Stimulated activated naive CD8-positive, alpha-beta T cell treated with anti-CD3 and anti-CD28 coated beads, Interleukin-15, amount 100 ng/mL, for 72 hours (primary cell): Measurements from ENCODE around the gene JSRP1.
"Not testable (repeated sequence)": the region's sequence is repeated elsewhere in the genome, so short reads cannot be mapped to it uniquely, and the experiment has no call there.

Experiments
- ATAC-seq: fragments of 150-1000 bp; cut with Tn5 transposase; 2 replicates; pipeline ENCODE4 v1.10.0; 2021; ENCODE audit warnings: mild to moderate bottlenecking, moderate library complexity
- DNase-seq, 2 donors: peaks; one replicate each; pipeline ENCODE4 v3.0.0; 2021 to 2022
- H3K27ac Mint-ChIP-seq, 2 donors: one replicate each; pipeline ENCODE4 v1.8.0; 2022; ENCODE audit warnings: mild to moderate bottlenecking in 2 of 2, mixed read lengths in 2 of 2, moderate library complexity in 2 of 2
- H3K27me3 Mint-ChIP-seq: one replicate; pipeline ENCODE4 v1.8.0; 2022; ENCODE audit warnings: mixed read lengths
- H3K4me1 Mint-ChIP-seq: one replicate; pipeline ENCODE4 v1.8.0; 2022; ENCODE audit warnings: mild to moderate bottlenecking, mixed read lengths
- H3K4me3 Mint-ChIP-seq, 2 donors: one replicate each; pipeline ENCODE4 v1.8.0; 2022; ENCODE audit warnings: mild to moderate bottlenecking in 2 of 2, mixed read lengths in 2 of 2, moderate library complexity in 1 of 2
- H3K9me3 Mint-ChIP-seq, 2 donors: one replicate each; pipeline ENCODE4 v1.8.0; 2022; ENCODE audit warnings: mixed read lengths in 2 of 2

The JSRP1 gene

GRCh38 chr19:2287585-2288337 lies 31.5 kb upstream of the JSRP1 start:
- DNase-seq (no peak), ATAC-seq (no peak)
- Mint-ChIP-seq H3K4me3 (no peak overlapping the region), H3K27ac (peak overlapping the region in 1 of 2 donors; percentile 1), H3K9me3 (no peaks in the 10 kb centered on the region), H3K27me3 (peaks cover 34% of the 10 kb centered on the region), H3K4me1 (peaks cover 38% of the 10 kb centered on the region)

DNA sequence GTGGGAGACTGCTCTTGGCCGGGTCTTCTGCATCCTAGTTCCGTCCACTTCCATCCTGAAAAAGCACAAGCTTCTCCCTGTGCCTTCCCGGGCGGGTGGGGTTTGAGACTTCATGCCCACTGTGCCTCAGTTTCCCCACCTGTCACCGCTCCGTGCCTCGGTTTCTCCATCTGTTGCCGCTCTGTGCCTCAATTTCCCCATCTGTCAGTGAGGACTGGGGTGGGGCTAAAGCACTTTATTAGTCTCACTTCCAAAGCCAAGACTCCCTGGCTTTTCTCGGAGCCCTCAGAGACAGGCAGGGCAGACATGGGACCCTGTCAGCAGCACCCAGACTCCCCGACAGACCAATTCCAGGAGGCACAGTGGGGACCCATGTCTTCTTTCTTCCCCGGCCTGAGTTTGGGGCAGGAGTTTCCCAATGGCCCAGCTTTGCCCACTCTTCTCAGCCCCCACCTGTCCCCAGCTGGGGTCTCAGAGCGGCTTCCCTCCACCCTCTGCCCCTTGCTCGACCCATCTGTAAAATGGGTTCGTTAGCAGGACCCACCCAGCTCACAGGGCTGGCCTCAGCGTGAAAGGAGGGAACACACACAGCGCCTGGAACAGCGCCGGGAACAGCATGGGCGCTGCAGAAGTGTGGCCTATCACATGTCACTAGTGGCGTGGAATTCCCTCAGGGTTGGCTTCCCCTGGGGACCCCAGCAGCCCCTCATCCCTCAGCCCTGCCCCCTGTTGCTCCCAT lies 30.4 kb upstream of the JSRP1 start:
- H3K4me1 Mint-ChIP-seq: peaks cover 46% of the 10 kb centered on the region
- H3K27ac Mint-ChIP-seq: no peak overlapping the region
- H3K27me3 Mint-ChIP-seq: peaks cover 45% of the 10 kb centered on the region
- no peak for DNase-seq
- H3K4me3 Mint-ChIP-seq: no peak overlapping the region
- no peaks in the 10 kb centered on the region for H3K9me3 Mint-ChIP-seq
- no peak for ATAC-seq

GRCh38 chr19:2283835-2284507 lies 27.8 kb upstream of the JSRP1 start:
- ATAC-seq (no peak), DNase-seq (no peak)
- H3K27me3 Mint-ChIP-seq: peaks cover 25% of the 10 kb centered on the region
- no peak overlapping the region for H3K4me3 Mint-ChIP-seq
- H3K27ac Mint-ChIP-seq: peak overlapping the region in 1 of 2 donors; percentile 27
- no peaks in the 10 kb centered on the region for H3K9me3 Mint-ChIP-seq
- H3K4me1 Mint-ChIP-seq: peaks cover 30% of the 10 kb centered on the region

DNA sequence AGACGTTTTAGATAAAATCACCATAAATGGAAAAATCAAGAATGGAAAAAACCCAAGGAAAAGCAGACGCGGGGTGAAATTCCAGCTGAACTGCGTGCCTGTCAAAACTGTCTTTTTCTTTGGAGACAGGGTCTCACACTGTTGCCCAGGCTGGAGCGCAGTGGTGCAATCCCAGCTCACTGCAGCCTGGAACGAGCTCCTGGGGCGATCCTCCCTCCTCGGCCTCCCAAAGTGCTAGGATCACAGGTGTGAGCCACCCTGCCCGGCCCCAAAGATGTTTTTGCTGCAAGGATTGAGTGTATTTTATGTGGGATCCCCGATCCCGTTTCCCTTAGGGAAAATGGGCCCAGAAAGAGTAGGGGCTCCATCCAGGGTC lies 26.6 kb upstream of the JSRP1 start:
- H3K4me1 Mint-ChIP-seq: peaks cover 22% of the 10 kb centered on the region
- H3K27me3 Mint-ChIP-seq: peaks cover 14% of the 10 kb centered on the region
- ATAC-seq (no peak), DNase-seq (no peak)
- peak overlapping the region in 1 of 2 donors; percentile 86 for H3K27ac Mint-ChIP-seq
- H3K9me3 Mint-ChIP-seq: no peaks in the 10 kb centered on the region
- peak overlapping the region; percentile 68 to 85 for H3K4me3 Mint-ChIP-seq

DNA sequence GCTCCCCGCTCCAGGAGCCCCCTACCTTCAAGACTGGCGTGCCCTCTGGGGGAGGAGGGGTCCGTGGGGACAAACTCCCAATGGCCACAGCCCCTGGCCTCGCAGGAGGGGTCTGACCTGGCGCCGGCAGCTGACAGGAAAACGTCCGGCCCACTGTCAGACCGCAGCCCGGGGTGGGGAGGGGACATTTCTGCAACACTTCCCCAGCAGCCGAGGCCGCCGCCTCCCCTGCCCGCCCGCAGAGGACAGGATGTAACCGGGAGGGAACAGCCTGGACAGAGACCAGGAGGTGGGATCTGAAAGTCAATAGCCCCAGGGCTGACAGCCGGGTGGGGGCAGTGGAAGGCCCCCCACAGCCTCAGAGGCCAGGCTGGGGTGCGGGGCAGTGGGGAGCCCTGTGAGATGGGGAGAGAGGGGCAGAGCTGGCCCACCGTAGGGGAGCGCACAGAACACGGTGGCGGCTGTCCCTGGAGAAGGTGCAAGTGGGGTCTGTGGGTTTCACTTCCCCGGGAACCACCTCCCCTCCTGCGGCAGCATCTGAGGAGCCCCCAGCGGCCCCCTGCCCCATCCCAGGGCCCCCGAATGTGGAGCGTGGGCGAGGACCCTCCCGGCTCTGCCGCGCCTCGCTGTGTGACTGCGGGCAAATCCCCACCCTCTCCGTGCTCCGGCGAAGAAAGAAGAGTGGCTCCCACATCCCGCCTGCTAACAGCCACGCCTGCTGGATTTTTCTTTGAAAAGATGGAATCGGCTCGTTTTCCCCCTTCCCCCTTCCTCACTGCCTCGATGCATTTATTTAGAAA lies 26.0 kb upstream of the JSRP1 start, which contains the start of gene PEAK3:
Gene PEAK3, minus strand, starts transcription at position 114 of the 800 bp plus-strand sequence. CDS start 1,244 bp downstream, outside the sequence.
- peak within 1 kb of the TSS in 1 of 2 donors; percentile 86 for H3K27ac Mint-ChIP-seq
- DNase-seq (peak in 1 of 2 donors; percentile 42), ATAC-seq (peak; percentile 65)
- H3K4me1 Mint-ChIP-seq: peaks cover 22% of the 10 kb centered on the region
- H3K27me3 Mint-ChIP-seq: peaks cover 14% of the 10 kb centered on the region
- peak within 1 kb of the TSS; percentile 68 to 85 for H3K4me3 Mint-ChIP-seq
- H3K9me3 Mint-ChIP-seq: no peaks in the 10 kb centered on the region

DNA sequence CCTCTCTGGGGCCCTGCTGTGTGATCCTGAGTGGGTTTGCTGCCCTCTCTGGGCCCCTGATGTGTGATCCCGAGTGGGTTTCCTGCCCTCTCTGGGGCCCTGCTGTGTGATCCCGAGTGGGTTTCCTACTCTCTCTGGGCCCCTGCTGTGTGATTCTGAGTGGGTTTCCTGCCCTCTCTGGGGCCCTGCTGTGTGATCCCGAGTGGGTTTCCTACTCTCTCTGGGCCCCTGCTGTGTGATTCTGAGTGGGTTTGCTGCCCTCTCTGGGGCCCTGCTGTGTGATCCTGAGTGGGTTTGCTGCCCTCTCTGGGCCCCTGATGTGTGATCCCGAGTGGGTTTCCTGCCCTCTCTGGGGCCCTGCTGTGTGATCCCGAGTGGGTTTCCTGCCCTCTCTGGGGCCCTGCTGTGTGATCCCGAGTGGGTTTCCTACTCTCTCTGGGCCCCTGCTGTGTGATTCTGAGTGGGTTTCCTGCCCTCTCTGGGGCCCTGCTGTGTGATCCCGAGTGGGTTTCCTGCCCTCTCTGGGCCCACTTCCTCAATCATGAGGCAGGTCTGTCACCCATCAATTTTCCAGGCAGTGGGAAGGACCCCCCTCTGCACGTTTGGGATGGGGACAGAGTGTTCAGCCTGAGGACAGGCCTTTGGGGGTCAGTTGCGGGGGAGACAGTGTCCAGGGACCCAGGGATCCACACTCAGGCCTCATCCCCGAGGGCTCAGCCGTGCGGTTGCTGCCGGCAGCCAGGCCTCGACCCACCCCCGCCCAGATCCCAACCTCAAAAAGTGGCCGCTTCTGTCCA lies 25.2 kb upstream of the JSRP1 start:
- H3K27me3 Mint-ChIP-seq: peaks cover 14% of the 10 kb centered on the region
- peaks cover 22% of the 10 kb centered on the region for H3K4me1 Mint-ChIP-seq
- H3K4me3 Mint-ChIP-seq: peak overlapping the region; percentile 48 to 85
- DNase-seq, ATAC-seq, H3K9me3 Mint-ChIP-seq: not testable (repeated sequence)
- peak overlapping the region in 1 of 2 donors; percentile 82 for H3K27ac Mint-ChIP-seq

- no peak overlapping the region for H3K4me3 Mint-ChIP-seq
- H3K4me1 Mint-ChIP-seq: peaks cover 22% of the 10 kb centered on the region
- H3K9me3 Mint-ChIP-seq: no peaks in the 10 kb centered on the region
- no peak for DNase-seq
- peak overlapping the region in 1 of 2 donors; percentile 71 for H3K27ac Mint-ChIP-seq
- H3K27me3 Mint-ChIP-seq: peaks cover 14% of the 10 kb centered on the region
- peak; percentile 24 for ATAC-seq
Observed at GRCh38 chr19:2280633-2281264, 24.5 kb upstream of the JSRP1 start.

DNA sequence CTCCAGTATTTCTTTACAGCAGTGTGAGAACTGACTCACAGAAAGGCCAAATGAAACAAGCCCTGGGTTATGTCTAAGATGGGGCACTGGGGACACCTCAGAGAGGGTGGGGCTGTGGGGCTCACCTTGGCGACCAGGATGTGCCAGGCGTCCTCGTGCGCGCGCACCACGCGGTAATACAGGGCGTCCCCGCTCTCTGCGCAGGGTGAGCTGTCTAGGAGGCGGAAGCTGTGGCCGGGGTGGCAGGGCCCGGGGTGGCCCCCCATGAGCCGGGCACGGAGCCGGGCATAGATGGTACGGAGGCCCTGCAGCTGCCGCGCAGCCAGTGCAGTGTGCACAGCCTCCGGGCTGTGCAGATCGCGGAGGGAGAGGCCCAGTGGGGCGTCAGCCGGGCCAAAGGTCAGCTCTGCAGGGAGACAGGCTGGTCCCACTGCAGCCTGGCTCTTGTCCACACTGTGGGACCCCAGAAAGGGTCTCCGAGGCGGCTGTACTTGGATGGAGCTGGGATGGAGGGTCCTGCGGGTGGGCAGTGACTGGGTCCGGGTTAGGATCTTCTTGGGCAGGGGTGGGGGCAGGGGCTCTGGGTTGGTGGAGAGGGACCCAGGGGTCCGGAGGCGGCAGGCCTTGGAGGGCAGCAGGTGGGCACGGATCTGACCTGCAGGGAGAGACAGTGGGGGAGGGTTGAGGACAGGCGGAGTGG lies 22.4 kb upstream of the JSRP1 start:
- H3K27ac Mint-ChIP-seq: peak overlapping the region in 1 of 2 donors; percentile 65

DNA sequence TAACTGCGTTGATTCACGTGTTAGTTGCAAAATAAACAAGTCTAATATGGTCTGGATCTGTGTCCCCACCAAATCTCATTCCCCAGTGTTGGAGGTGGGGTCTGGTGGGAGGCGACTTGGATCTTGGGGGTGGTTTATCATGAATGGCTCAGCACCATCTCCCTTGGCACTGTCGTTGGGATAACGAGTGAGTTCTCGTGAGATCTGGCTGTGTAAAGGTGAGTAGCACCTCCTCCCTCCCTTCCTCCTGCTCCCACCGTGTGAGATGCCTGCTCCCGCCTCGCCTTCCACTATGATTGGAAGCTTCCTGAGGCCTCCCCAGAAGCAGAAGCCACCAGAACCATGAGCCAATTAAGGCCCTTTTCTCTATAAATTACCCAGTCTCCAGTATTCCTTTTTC lies 20.9 kb upstream of the JSRP1 start:
- Mint-ChIP-seq H3K4me1 (peaks cover 43% of the 10 kb centered on the region), H3K9me3 (no peaks in the 10 kb centered on the region), H3K27ac (peak overlapping the region in 1 of 2 donors; percentile 98), H3K27me3 (peaks cover 4% of the 10 kb centered on the region), H3K4me3 (no peak overlapping the region)
- DNase-seq (no peak), ATAC-seq (no peak)

More for the DNA sequence above, 22.4 kb upstream of the JSRP1 start:
- Mint-ChIP-seq H3K4me3 (peak overlapping the region in 1 of 2 donors; percentile 3), H3K9me3 (no peaks in the 10 kb centered on the region), H3K27me3 (peaks cover 14% of the 10 kb centered on the region), H3K4me1 (peaks cover 39% of the 10 kb centered on the region)
- ATAC-seq (no peak), DNase-seq (no peak)

DNA sequence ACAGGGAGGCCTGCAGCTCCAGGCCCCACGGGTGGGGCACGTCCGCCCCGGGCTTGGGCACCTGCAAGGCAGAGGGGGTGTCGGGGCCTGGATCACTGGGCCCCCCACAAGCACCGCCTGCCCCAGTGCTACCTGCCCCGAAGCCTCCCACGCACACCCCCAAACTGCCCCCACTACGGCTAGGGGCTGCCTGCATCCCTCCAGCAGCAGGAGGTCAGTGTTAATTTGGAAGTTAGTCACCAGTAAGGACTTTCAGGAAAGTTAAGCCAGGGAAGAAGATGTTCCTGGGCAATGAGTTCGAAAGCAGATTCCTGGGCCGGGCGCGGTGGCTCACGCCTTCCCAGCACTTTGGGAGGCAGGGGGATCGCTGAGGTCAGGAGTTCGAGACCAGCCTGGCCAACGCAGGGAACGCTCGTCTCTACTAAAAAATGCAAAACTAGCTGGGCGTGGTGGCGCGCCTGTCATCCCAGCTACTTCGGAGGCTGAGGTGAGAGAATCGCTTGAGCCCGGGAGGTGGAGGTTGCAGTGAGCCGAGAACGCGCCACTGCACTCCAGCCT lies 20.3 kb upstream of the JSRP1 start:
- Mint-ChIP-seq H3K4me1 (peaks cover 44% of the 10 kb centered on the region), H3K27ac (peak overlapping the region in 1 of 2 donors; percentile 98), H3K27me3 (no peaks in the 10 kb centered on the region), H3K4me3 (peak overlapping the region in 1 of 2 donors; percentile 8), H3K9me3 (no peaks in the 10 kb centered on the region)
- ATAC-seq (no peak), DNase-seq (no peak)

- Mint-ChIP-seq H3K27ac (peak overlapping the region in 1 of 2 donors; percentile 98), H3K9me3 (no peaks in the 10 kb centered on the region), H3K4me1 (peaks cover 46% of the 10 kb centered on the region), H3K4me3 (no peak overlapping the region), H3K27me3 (no peaks in the 10 kb centered on the region)
- no peak for ATAC-seq
- DNase-seq: no peak
Observed at GRCh38 chr19:2275588-2276428, 19.6 kb upstream of the JSRP1 start.

- ATAC-seq (no peak), DNase-seq (peak; percentile 15 to 49)
- Mint-ChIP-seq H3K27me3 (no peaks in the 10 kb centered on the region), H3K4me3 (peak overlapping the region in 1 of 2 donors; percentile 50), H3K4me1 (peaks cover 46% of the 10 kb centered on the region), H3K9me3 (no peaks in the 10 kb centered on the region), H3K27ac (peak overlapping the region in 1 of 2 donors; percentile 99)
Observed at GRCh38 chr19:2274931-2275535, 18.8 kb upstream of the JSRP1 start.
